ENCODE results near the gene SNX13. TPM values are rescaled to one million over a fixed set of nuclear protein-coding genes. Genes with fewer than 3 reads are reported as not detected.

Gene SNX13
- total RNA-seq, 6 experiments from 2014 or later, result 17.1 to 22.5 (median 21.0) TPM

GRCh38 chr7:17870406-17870805, 69.9 kb downstream of the SNX13 start:
- TF ChIP-seq CTCF (IDR thresholded peaks at IDR 0.05) (no peak), POLR2A (IDR thresholded peaks at IDR 0.05) (no peak)
- H3K4me1 ChIP-seq, result no peaks in the 10 kb centered on the region
- DNase-seq (no peak), ATAC-seq (no peak)
- no peak overlapping the region for H3K4me3 ChIP-seq
- H3K9me3 ChIP-seq, result no peaks in the 10 kb centered on the region
- intact Hi-C loops (cut with DNase I), result no loop called here
- no peak overlapping the region for H3K27ac ChIP-seq
- peaks cover 0 to 14% (median 1%) of the 10 kb centered on the region in 4 donors for H3K36me3 ChIP-seq
- H3K27me3 ChIP-seq, result no peaks in the 10 kb centered on the region
- WGBS (ENCODE audit: insufficient coverage, low coverage, low lambda C conversion rate, missing lambda C conversion rate), result 86% methylated on average over 2 of the region's 2 CpGs

GRCh38 chr7:17863809-17864143, 76.5 kb downstream of the SNX13 start:
- no peaks in the 10 kb centered on the region for H3K9me3 ChIP-seq
- H3K4me1 ChIP-seq, result no peaks in the 10 kb centered on the region
- no peak overlapping the region for H3K27ac ChIP-seq
- no peak overlapping the region for H3K4me3 ChIP-seq
- H3K27me3 ChIP-seq, result no peaks in the 10 kb centered on the region
- TF ChIP-seq CTCF (IDR thresholded peaks at IDR 0.05), result no peak
- TF ChIP-seq POLR2A (IDR thresholded peaks at IDR 0.05), result no peak
- DNase-seq, result no peak
- no peak for ATAC-seq
- H3K36me3 ChIP-seq, result peaks cover 0 to 3% (median 0%) of the 10 kb centered on the region in 4 donors
- intact Hi-C loops (cut with DNase I), result no loop called here

- WGBS (ENCODE audit: insufficient coverage, low coverage, low lambda C conversion rate, missing lambda C conversion rate), result 66% methylated on average over 5 of the region's 7 CpGs
These were observed 77.0 kb downstream of the SNX13 start for GRCh38 chr7:17863095-17863808.

GRCh38 chr7:17856251-17856650, 84.0 kb downstream of the SNX13 start:
- ATAC-seq, result no peak
- H3K9me3 ChIP-seq, result no peaks in the 10 kb centered on the region
- WGBS (ENCODE audit: insufficient coverage, low coverage, low lambda C conversion rate, missing lambda C conversion rate), result 83% methylated on average over 1 of the region's 1 CpG

More at GRCh38 chr7:17863095-17863808, 77.0 kb downstream of the SNX13 start:
- Histone ChIP-seq H3K9me3 (no peaks in the 10 kb centered on the region), H3K4me3 (no peak overlapping the region), H3K36me3 (no peaks in the 10 kb centered on the region), H3K27me3 (no peaks in the 10 kb centered on the region), H3K4me1 (no peaks in the 10 kb centered on the region), H3K27ac (no peak overlapping the region)
- no peak for TF ChIP-seq POLR2A (IDR thresholded peaks at IDR 0.05)
- no peak for TF ChIP-seq CTCF (IDR thresholded peaks at IDR 0.05)
- intact Hi-C loops (cut with DNase I), result no loop called here
- peak in 3 of 4 donors; percentile 31 to 41 (median 33) for ATAC-seq
- no peak for DNase-seq

More at GRCh38 chr7:17856251-17856650, 84.0 kb downstream of the SNX13 start:
- H3K27me3 ChIP-seq, result no peaks in the 10 kb centered on the region
- H3K36me3 ChIP-seq, result no peaks in the 10 kb centered on the region
- no peak for TF ChIP-seq CTCF (IDR thresholded peaks at IDR 0.05)
- no peak for TF ChIP-seq POLR2A (IDR thresholded peaks at IDR 0.05)
- no peak for DNase-seq
- H3K4me1 ChIP-seq, result no peaks in the 10 kb centered on the region
- no peak overlapping the region for H3K27ac ChIP-seq
- H3K4me3 ChIP-seq, result no peak overlapping the region
- intact Hi-C loops (cut with DNase I), result no loop called here
